Vagina (tissue), 2 donors: Measurements from ENCODE around the gene VPS50. TPM values are rescaled to one million over a fixed set of nuclear protein-coding genes. Genes with fewer than 3 reads are reported as not detected.

ENCODE experiments used
- DNase-seq, 2 donors: peaks; one replicate each; pipeline ENCODE4 v3.0.0-alpha.2; 2017; ENCODE audit errors: extremely low spot score in 2 of 2
- H3K27ac ChIP-seq: fragments of 200-600 bp; sonication (generic); one replicate; pipeline ENCODE4 v1.5.1; 2019
- H3K27me3 ChIP-seq: fragments of 200-600 bp; sonication (generic); one replicate; pipeline ENCODE4 v1.5.1; 2019
- H3K36me3 ChIP-seq, 2 donors: fragments of 200-600 bp; sonication (generic); one replicate each; pipeline ENCODE4 v1.5.1; 2017 to 2019
- H3K4me1 ChIP-seq: fragments of 200-600 bp; sonication (generic); one replicate; pipeline ENCODE4 v1.5.1; 2019
- H3K4me3 ChIP-seq, 2 donors: fragments of 200-600 bp; sonication (generic); 1 replicate in 1 of 2; 2 replicates in 1 of 2; pipeline ENCODE4 v1.5.1; 2016 to 2019
- H3K9me3 ChIP-seq: fragments of 200-600 bp; sonication (generic); one replicate; pipeline ENCODE4 v1.5.1; 2019
- POLR2A ChIP-seq, 2 donors: fragments of 450-650 bp; IDR thresholded peaks; one replicate each; pipeline ENCODE4 v1.6.1; 2017; ENCODE audit warnings: antibody characterized with exemption in 2 of 2, mild to moderate bottlenecking in 2 of 2, moderate library complexity in 2 of 2
- POLR2AphosphoS5 ChIP-seq, 2 donors: sonication (generic); formaldehyde crosslinking; IDR thresholded peaks; one replicate each; pipeline ENCODE4 v1.9.0; 2017; ENCODE audit warnings: antibody characterized with exemption in 2 of 2, mild to moderate bottlenecking in 2 of 2, low read depth in 1 of 2; ENCODE audit not compliant: insufficient read depth in 1 of 2
- intact Hi-C: fragments of 100-400 bp; cut with DNase I; formaldehyde crosslinking; loops from one replicate; pipeline ENCODE4 v1.15.1; 2023
- total RNA-seq: library from RNA; depleted of rRNA; stranded (reverse); fragments of >200 nt; gene quantifications from one replicate; pipeline ENCODE4 v1.2.3, GENCODE V29; 2016
- TF ChIP-seq, protein P1 (sequence below), 3 experiments: fragments of 450-650 bp in 2 of 3; fragments of 200-600 bp in 1 of 3; sonication (generic) in 1 of 3; IDR thresholded peaks; one replicate each; pipeline ENCODE4 v1.5.1; 2017 to 2019; ENCODE audit warnings: antibody characterized with exemption in 3 of 3, mild to moderate bottlenecking in 2 of 3, moderate library complexity in 2 of 3

Gene VPS50
- total RNA-seq, 1 donor from 2014 or later, result 13.0 TPM

DNA sequence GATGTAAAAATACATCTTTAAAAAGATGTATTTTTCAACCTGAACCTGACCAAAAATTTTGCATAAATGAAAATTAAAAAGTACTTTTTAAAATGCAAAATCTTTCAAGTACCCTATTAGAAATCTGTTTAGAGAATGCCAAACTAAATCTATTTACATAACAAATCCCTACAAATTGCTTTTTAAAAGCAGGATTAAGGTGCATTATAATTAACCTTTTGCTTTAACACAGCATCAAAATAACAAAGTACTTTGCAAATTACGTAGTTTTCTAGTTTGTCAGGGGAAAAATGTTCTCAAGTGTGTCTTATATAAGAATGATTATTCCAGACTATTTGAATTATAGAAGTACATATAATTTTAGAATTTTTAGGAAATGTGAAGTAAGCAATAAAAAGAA, 160.8 kb downstream of the VPS50 start:
- DNase-seq, result no peak
- Histone ChIP-seq H3K9me3 (no peaks in the 10 kb centered on the region), H3K27ac (no peak overlapping the region), H3K36me3 (no peaks in the 10 kb centered on the region), H3K27me3 (no peaks in the 10 kb centered on the region), H3K4me1 (no peaks in the 10 kb centered on the region), H3K4me3 (no peak overlapping the region)
- intact Hi-C loops, result no loop called here
- TF ChIP-seq POLR2A (IDR thresholded peaks at IDR 0.05) (no peak), POLR2AphosphoS5 (IDR thresholded peaks at IDR 0.05; ENCODE audit: insufficient read depth in 1 of 2, low read depth in 1 of 2) (no peak)
- TF ChIP-seq, protein P1, sequence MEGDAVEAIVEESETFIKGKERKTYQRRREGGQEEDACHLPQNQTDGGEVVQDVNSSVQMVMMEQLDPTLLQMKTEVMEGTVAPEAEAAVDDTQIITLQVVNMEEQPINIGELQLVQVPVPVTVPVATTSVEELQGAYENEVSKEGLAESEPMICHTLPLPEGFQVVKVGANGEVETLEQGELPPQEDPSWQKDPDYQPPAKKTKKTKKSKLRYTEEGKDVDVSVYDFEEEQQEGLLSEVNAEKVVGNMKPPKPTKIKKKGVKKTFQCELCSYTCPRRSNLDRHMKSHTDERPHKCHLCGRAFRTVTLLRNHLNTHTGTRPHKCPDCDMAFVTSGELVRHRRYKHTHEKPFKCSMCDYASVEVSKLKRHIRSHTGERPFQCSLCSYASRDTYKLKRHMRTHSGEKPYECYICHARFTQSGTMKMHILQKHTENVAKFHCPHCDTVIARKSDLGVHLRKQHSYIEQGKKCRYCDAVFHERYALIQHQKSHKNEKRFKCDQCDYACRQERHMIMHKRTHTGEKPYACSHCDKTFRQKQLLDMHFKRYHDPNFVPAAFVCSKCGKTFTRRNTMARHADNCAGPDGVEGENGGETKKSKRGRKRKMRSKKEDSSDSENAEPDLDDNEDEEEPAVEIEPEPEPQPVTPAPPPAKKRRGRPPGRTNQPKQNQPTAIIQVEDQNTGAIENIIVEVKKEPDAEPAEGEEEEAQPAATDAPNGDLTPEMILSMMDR (IDR thresholded peaks at IDR 0.05), result no peak

DNA sequence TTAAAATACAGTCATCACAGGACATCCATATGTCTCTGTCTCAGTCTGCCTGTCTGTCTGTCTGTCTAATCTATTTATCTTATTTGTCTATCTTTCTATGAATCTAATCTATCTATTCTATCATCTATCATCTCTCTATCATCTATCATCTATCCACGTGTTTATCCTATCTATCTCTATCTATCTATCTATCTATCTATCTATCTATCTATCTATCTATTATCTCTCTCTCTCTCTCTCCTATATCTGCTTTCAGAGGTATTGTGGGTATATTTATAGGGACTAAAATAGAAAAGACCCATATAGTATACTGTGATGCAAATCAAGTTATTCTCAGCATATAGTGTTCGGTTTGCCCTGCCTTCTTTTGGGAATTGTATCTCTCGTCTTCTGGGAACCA, 167.5 kb downstream of the VPS50 start:
- no peak for TF ChIP-seq POLR2A (IDR thresholded peaks at IDR 0.05)
- no peak for TF ChIP-seq POLR2AphosphoS5 (IDR thresholded peaks at IDR 0.05; ENCODE audit: insufficient read depth in 1 of 2, low read depth in 1 of 2)
- TF ChIP-seq, protein P1 (IDR thresholded peaks at IDR 0.05), result no peak
- Histone ChIP-seq H3K27me3 (no peaks in the 10 kb centered on the region), H3K27ac (no peak overlapping the region), H3K9me3 (no peaks in the 10 kb centered on the region), H3K4me3 (no peak overlapping the region), H3K4me1 (no peaks in the 10 kb centered on the region), H3K36me3 (no peaks in the 10 kb centered on the region)
- intact Hi-C loops, result no loop called here
- no peak for DNase-seq

DNA sequence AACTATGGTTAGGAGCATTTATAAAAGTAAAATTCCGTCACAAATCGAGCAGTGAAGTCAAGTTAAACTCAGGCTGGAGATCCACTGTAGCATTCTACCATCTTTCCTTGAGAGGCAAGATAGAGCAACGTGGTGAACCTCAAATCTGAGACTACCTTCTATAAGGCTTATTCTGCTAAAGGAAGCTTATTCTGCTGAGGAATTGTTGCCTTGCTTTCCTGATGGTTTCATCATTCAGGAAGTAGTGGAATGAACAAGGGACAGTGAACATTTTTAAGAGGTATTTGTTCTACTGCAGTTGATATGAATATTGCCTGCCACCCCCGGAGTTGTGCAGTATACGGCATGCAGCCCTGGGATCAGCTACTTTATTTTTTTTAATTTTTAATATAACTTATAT, 170.8 kb downstream of the VPS50 start:
- H3K4me3 ChIP-seq, result no peak overlapping the region
- no peak overlapping the region for H3K27ac ChIP-seq
- H3K4me1 ChIP-seq, result no peaks in the 10 kb centered on the region
- H3K36me3 ChIP-seq, result no peaks in the 10 kb centered on the region
- no peaks in the 10 kb centered on the region for H3K27me3 ChIP-seq
- TF ChIP-seq, protein P1 (IDR thresholded peaks at IDR 0.05), result no peak
- TF ChIP-seq POLR2AphosphoS5 (IDR thresholded peaks at IDR 0.05; ENCODE audit: insufficient read depth in 1 of 2, low read depth in 1 of 2) (no peak), POLR2A (IDR thresholded peaks at IDR 0.05) (no peak)
- intact Hi-C loops, result no loop called here
- DNase-seq, result no peak
- no peaks in the 10 kb centered on the region for H3K9me3 ChIP-seq

DNA sequence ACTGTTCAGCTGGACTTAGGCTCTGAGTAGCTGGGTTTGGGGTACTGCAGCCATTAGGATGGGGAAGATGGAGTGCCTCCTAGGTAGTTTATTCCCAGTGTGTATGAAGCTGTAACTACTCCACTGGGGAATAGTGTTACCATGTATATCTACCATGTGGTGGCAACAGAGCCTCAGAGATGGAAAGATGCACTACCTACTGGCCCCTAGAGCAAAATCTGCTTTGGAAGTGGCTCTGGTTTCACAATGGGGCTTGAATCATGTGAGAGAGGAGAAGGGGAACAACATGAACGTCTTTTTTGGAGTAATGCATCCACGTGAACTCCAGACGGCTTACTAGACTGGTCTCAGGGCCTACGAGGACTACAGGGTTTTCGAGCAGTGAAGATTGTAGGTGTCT, 175.1 kb downstream of the VPS50 start:
- no peak overlapping the region for H3K27ac ChIP-seq
- H3K4me1 ChIP-seq, result no peaks in the 10 kb centered on the region
- no peak for TF ChIP-seq POLR2AphosphoS5 (IDR thresholded peaks at IDR 0.05; ENCODE audit: insufficient read depth in 1 of 2, low read depth in 1 of 2)
- TF ChIP-seq POLR2A (IDR thresholded peaks at IDR 0.05), result no peak
- TF ChIP-seq, protein P1 (IDR thresholded peaks at IDR 0.05), result no peak
- intact Hi-C loops, result no loop called here
- DNase-seq, result no peak
- no peaks in the 10 kb centered on the region for H3K9me3 ChIP-seq
- H3K4me3 ChIP-seq, result no peak overlapping the region
- H3K36me3 ChIP-seq, result no peaks in the 10 kb centered on the region
- no peaks in the 10 kb centered on the region for H3K27me3 ChIP-seq

DNA sequence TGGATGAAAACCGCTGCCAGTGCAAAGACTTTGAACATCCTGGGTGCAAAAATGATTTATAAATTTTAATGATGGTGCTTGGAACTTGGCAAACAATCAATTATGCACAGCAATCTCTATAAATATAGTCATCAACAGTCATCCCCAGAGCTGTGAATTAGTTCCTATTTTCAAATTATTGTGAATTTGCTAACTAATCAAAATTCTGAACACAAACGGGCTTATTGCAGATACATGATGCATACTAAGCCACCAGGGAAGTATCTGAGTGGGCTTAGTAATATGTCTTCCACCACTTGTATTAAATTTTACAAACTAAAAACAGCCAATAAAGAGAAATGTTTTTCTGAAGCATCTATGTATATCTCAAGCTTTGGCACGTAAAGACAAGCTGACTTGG, 177.2 kb downstream of the VPS50 start:
- intact Hi-C loops, result no loop called here
- Histone ChIP-seq H3K4me3 (no peak overlapping the region), H3K27me3 (no peaks in the 10 kb centered on the region), H3K4me1 (no peaks in the 10 kb centered on the region), H3K36me3 (no peaks in the 10 kb centered on the region), H3K9me3 (no peaks in the 10 kb centered on the region), H3K27ac (no peak overlapping the region)
- no peak for DNase-seq
- TF ChIP-seq POLR2AphosphoS5 (IDR thresholded peaks at IDR 0.05; ENCODE audit: insufficient read depth in 1 of 2, low read depth in 1 of 2) (no peak), POLR2A (IDR thresholded peaks at IDR 0.05) (no peak)
- TF ChIP-seq, protein P1 (IDR thresholded peaks at IDR 0.05), result no peak

Other genes starting within 250 kb of the VPS50 start
- gene SAMD9, start 114.4 kb upstream of the VPS50 start, total RNA-seq, result 9.3 TPM
- 8.6 TPM for gene SAMD9L, start 84.0 kb upstream of the VPS50 start, total RNA-seq
- not detected for gene HEPACAM2, start 5.9 kb upstream of the VPS50 start, total RNA-seq